Suppressor macrophage treated with lipopolysaccharide for 4 hours (primary cell): ENCODE results near the gene DBET.
"Not testable (repeated sequence)": the region's sequence is repeated elsewhere in the genome, so short reads cannot be mapped to it uniquely, and the experiment has no call there.

Experiments used
- DNase-seq: peaks from one replicate; pipeline ENCODE4 v3.0.0-alpha.2; 2020

DBET gene

DNA sequence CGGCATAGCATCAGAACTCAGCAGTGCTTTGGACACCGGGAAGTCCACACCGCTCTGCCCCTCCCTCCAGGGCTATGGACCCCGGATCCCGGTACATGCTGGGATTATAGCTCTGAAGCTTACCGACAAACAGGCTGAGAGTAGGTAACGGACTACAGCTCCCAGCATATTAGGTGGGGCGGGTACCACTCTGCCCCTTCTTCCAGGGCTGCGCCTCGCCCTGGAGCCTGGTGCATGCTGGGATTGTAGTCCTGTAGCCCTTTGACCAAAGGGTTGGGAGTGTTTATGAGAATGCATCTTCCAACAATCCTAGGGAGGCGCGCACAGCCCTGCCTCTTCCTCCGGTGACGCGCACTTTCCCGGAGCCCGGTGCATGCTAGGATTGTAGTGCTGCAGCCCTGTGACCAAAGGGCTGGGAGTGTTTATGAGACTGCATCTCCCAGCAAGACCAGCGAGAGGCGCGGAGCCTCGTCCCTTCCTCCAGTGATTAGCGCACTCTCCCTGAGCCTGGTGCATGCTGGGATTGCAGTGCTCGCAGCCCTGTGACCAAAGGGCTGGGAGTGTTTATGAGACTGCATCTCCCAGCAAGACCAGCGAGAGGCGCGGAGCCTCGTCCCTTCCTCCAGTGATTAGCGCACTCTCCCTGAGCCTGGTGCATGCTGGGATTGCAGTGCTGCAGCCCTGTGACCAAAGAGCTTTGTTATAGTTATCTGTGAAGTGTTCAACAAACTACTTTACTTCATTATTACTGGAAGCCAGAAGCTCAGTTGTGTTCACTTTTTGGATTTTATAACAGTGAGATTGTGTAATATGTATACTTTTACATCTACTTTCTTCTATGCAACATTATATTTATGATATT, 14.7 kb upstream of the DBET start:
- not testable (repeated sequence) for DNase-seq

DNA sequence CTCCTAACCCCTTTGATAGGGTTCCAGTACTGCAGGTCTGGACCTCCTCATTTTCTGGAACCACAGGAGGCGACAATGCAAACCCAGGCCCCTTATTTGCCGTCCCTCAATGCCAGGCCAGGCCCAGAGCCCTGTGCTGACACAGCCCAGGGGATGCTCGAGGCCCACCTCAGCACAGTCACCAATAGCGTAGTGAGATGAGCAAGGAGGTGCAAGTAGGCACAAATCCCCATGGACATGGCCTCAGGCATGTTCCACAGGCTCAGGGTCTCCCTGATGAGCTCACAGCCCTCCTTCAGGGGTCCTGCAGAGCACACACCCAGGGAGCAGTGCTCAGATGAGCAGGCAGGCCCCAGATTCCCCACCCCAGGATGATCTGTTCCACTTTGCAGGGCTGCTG, 5.3 kb upstream of the DBET start:
- not testable (repeated sequence) for DNase-seq

DNA sequence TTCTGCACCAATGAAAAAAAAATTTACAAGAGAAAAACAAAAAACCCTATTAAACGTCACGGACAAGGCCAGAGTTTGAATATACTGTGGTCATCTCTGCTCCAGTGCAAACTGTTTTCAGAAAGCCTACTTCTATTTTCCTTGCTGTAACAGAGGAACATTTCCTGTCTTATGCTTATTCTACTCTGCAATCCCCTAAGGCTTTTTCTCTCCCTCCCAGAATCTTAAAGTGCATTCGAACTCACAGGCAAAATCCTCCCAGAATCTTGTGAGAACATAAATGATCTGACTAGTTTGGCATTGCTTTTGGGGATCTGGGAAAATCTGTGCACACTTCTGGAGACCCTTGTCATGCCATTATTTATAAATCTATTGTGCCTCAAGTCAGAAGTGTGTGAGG, 503 bp downstream of the DBET start:
- not testable (repeated sequence) for DNase-seq

DNA sequence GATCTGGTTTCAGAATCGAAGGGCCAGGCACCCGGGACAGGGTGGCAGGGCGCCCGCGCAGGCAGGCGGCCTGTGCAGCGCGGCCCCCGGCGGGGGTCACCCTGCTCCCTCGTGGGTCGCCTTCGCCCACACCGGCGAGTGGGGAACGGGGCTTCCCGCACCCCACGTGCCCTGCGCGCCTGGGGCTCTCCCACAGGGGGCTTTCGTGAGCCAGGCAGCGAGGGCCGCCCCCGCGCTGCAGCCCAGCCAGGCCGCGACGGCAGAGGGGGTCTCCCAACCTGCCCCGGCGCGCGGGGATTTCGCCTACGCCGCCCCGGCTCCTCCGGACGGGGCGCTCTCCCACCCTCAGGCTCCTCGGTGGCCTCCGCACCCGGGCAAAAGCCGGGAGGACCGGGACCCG, 4.0 kb downstream of the DBET start:
- not testable (repeated sequence) for DNase-seq

DNA sequence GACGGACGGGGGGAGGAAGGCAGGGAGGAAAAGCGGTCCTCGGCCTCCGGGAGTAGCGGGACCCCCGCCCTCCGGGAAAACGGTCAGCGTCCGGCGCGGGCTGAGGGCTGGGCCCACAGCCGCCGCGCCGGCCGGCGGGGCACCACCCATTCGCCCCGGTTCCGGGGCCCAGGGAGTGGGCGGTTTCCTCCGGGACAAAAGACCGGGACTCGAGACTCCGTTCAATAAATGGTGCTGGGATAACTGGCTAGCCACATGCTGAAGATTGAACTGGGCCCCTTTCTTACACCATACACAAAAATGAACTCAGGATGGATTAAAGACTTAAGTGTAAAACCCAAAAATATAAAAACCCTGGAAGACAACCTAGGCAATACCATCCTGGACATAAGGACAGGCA, 28.8 kb downstream of the DBET start:
- DNase-seq: not testable (repeated sequence)

DNA sequence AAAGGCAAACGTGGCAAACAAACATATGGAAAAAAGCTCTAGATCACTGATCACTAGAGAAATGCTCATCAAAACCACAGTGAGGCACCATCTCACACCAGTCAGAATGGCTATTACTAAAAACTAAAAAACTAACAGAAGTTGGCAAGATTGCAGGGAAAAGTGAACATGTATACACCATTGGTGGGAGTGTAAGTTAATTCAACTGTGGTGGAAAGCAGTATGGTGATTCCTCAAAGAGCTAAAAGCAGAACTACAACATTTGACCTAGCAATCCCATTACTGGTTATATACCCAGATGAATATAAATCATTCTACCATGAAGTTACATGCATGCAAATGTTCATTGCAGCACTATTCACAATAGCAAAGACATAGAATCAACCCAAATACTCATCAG, 29.7 kb downstream of the DBET start:
- DNase-seq: not testable (repeated sequence)

DNA sequence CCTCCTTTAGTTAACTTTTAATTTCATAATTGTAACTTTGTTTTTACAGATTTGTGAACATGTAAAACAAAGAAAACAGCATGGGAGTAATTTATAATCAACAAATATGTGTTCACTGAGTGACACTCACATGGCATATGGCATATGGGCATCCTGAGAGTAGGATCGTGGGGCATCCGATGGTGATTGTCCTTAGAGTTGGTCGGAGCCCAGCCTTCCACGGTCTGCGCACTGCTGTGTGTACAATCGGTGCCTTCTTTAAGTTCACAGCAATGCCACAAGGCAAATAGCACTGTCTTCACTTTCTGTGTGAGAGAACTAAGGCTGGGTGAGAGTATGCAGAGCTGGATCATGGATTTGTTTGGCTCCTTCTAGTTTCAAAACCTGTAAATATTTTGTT, 31.0 kb downstream of the DBET start:
- DNase-seq: not testable (repeated sequence)

DNA sequence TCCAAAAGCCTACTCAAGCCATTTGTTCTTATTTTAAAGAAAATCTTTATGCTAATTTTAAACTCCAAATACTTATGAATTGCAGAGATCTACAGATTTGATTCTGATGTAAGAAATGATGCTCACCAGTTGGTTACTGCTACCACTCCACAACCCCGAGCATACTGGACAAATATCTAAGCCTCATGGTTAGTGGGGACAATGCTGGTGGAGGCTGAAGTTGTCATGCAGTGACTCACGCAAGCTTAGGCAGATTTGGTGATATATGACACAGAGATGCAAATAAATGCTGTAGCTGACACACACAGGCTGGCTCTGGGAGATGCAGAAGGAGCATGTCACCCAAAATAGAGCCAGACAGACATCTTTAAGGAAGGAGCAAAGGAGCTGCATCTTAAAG, 35.3 kb downstream of the DBET start:
- not testable (repeated sequence) for DNase-seq

DNA sequence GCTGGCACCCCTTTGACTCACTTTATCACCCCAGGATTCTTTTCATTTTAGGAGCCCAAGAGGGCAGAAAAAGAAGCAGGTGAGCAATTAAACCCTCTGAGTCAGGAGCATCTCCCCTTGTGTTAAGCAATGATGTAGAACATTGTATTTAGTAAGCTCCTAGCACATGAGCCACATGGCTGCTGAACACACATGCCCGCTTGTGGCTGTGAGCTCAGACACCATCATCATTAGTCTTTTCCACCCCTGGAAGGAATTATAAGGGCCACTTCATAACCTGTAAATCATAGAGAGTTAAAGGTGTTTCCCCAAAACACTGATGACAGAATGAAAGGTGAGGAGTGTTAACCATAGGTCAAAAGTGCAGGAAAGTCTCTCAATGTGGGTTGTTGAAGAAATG, 37.2 kb downstream of the DBET start:
- DNase-seq: not testable (repeated sequence)

DNA sequence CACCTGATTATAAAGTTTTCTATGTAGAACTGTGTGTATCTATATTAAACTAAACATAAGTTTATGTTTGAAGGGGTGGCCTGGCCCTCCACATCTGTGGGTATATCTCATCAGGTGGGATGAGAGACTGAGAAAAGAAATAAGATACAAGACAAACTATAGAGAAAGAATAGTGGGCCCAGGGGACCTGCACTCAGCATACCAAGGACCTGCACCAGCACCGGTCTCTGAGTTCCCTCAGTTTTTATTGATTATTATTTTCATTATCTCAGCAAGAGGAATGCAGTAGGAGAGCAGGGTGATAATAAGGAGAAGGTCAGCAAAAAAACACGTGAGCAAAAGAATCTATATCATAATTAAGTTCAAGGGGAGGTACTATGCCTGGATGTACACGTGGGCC, 41.9 kb downstream of the DBET start:
- DNase-seq: not testable (repeated sequence)

DNA sequence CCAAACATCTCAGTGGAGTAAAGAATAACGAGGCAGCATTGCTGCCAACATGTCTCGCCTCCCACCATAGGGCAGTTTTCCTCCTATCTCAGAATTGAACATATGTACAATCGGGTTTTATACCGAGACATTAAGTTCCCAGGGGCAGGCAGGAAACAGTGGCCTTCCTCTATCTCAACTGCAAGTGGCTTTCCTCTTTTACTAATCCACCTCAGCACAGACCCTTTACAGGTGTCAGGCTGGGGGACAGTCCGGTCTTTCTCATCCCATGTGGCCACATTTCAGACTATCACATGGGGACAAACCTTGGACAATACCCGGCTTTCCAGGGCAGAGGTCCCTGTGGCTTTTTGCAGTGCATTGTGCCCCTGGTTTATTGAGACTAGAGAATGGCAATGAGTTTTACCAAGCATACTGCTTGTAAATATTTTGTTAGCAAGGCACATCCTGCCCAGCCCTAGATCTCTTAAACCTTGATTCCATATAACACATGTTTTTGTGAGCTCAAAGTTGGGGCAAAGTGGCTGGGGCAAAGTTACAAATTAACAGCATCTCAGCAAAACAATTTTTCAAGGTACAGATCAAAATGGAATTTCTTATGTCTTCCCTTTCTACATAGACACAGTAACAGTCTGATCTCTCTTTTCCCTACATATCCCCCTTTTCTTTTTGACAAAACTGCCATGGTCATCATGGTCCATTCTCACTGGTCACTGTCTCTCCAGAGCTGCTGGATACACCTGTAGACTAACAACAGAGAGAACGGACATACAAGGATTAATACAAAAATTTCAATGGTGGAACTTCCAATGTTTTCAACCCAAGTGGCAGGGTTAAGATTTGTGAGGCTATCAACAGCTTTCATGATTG, 42.5 kb downstream of the DBET start:
- DNase-seq: not testable (repeated sequence)

DNA sequence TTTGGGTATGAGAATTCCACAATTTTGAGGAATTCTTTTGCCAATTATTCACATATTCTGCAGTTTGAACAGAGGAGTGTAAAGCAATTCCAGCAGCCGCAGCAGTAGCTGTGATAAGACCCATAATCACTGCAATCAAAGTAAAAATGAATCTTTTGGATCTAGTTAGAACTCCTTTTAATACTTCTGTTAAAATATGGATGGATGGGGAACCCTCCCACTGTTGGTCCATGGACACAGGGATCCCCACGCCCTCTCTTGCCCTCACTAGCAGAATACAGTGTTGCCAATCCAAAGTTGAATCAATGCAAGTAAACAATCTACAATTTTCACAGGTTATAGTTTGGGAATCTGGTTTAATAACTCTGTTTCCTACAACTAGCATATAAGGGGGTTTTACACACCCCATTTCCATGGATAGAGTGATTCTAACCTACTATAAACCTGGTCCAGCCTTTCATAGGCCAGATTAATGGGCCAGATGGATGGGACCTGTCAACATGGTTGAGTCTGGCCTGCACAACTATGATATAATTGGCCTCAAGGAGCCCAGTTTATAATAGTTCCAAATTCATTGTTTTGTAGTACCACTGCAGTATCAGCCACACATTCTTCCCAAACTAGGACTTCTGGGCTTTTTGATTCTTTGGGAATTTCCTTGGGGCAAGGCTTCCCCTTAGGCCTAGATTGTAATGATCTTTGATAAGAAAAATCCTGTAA, 43.6 kb downstream of the DBET start:
- not testable (repeated sequence) for DNase-seq

DNA sequence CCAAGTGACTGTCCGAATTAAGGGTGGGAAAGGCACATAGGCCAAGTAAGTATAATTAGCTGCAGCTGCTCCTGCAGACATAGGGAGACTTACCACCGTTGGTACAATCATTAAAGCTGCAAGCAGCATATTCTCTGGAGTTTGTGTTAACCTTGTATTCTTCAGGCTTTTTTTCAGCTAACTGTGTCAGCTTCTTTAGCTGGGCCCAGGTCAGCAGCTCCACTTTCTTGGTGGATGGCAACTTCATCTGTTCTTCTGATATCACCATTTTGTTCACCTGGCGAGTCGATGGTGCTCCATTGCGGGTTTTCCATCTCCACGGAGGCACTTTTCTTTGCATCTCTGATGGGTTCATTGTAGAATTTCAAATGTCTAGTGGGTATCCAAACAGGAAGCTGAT, 44.5 kb downstream of the DBET start:
- not testable (repeated sequence) for DNase-seq

DNA sequence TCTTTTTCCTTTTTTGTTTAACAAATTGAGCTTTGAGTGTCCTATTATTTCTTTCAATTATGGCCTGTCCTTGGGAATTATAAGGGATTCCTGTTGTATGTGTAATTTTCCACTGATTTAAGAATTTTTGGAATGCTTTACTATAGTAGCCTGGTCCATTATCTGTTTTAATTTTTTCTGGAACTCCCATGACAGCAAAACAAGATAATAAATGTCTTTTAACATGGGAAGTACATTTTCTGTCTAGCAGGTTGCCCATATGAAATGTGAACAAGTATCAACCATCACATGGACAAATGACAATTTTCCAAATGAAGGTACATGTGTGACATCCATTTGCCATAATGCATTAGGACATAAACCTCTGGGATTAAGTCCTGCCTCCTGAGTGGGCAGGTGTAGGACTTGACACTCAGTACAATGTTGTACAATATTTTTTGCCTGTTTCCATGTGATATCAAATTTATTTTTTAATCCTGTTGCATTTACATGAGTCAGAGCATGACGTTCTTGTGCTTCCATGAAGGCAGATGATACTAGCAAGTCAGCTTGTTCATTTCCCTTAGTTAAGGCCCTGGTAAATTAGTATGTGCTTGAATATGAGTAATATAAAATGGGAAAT, 45.2 kb downstream of the DBET start:
- not testable (repeated sequence) for DNase-seq

DNA sequence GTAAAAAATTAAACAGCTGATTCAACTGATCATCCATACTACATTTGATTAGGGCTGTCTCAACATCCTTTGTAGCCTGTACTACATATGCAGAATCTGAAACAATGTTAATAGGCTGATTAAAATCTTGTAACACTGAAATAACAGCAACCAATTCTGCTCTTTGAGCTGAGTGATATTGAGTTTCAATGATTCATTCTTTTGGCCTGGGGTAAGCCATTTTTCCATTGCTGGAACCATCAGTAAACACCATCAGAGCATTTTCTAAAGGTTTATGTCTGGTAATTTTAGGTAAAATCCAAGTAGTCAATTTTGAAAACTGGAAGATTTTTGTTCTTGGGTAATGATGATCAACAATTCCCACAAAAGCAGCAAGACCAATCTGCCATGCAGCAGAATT, 45.7 kb downstream of the DBET start:
- DNase-seq: not testable (repeated sequence)

DNA sequence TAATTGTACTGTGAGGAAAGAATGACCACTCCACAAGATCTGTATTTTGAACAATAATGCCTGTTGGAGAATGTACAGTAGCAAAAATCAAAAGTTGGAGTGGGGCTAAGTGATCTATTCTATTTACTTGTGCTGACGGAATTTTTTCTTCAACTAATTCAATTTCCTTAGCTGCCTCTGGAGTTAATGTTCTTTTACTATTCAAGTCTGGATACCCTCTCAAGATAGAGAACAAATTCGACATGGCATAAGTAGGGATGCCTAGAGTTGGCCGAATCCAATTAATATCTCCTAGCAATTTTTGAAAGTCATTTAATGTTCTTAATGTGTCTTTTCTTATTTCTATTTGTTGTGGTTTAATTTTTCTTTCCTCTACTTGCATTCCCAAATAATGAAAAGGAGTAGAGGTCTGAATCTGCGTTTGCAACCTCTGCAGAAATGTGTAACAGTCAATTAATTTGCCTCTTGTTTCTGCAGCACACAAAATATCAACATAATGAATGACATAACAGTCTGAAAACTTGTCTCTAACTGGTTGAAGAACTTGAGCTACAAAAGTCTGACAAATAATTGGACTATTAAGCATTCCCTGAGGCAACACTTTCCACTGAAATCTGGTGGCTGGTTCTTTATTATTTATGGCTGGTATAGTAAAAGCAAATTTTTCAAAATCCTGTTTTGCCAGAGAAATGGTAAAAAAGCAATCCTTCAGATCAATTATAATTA, 46.4 kb downstream of the DBET start:
- DNase-seq: not testable (repeated sequence)

DNA sequence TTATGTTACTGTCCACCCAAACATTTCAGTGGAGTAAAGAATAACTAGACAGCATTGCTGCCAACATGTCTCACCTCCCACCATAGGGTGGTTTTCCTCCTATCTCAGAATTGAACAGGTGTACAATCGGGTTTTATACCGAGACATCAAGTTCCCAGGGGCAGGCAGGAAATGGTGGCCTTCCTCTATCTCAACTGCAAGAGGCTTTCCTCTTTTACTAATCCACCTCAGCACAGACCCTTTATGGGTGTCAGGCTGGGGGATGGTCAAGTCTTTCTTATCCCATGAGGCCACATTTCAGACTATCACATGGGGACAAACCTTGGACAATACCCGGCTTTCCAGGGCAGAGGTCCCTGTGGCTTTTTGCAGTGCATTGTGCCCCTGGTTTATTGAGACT, 48.6 kb downstream of the DBET start:
- not testable (repeated sequence) for DNase-seq

DNA sequence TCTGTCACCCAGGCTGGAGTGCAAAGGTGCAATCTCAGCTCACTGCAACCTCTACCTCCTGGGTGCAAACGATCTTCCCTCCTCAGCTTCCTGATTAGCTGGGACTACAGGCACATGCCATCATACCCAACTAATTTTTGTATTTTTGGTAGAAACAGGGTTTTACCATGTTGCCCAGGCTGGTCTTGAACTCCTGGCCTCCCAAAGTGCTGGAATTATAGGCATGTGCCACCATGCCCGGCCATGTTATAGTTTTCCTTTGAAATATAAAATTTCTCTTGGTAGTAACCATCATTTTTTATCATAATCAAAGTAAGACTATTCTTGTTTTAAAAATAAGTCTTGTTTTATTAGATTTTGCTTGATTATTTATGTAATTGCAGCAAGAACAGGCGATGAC, 50.7 kb downstream of the DBET start:
- not testable (repeated sequence) for DNase-seq
